Stimulated activated CD8-positive, alpha-beta memory T cell treated with anti-CD3 and anti-CD28 coated beads, Interleukin-12 subunit alpha, Interleukin-12 subunit beta, amount 100 ng/mL, for 24 hours (primary cell): ENCODE measurements around the gene B9D1.

Experiments
- DNase-seq: peaks from one replicate; pipeline ENCODE4 v3.0.0-alpha.2; 2020; ENCODE audit errors: extremely low read depth

The B9D1 gene

DNA sequence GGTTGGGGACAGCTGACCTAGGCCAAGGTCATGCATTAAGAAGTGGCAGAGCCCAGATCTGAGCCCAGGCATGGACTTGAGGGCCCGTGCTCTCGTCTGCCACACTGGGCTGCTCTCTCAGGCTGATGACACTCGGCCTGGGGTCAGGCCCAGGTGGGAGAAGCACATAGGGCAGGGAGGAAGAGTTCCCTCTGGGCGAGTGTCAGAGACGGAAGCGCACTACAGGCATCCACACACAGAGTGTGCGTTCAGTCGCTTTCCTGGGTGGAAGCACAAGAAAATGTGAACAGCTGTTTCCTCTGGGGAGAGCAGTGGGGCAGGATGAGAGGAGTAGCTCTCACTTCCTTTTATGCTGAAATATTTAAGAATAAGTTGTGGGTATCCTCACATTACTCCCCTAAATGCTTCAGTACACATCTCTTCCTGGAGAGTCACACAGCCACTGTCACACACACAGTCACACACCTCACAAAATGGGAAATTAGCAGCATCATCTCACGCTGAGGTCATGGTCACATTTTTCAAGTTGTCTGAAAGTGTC is 59.7 kb downstream of the B9D1 start:
- no peak for DNase-seq

DNA sequence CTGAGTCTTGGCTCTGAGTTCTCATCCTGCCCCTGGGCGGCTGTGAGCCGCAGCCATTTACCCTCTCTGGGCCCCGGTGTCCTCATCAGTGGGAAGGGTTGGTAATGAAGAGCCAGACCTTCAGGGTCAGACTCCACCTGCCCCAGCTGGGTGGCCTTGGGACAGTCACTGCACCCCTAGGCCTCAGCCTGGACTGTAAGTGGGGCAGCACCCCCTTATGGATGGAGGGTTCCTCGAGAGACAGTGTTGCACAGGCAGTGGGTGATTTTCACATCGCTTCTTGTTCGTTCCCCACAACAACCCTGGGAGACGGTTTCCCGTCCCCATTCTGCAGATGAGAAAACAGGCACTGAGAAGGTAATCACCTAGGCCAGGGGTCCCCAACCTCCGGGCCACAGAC is 60.5 kb downstream of the B9D1 start:
- DNase-seq: no peak

DNA sequence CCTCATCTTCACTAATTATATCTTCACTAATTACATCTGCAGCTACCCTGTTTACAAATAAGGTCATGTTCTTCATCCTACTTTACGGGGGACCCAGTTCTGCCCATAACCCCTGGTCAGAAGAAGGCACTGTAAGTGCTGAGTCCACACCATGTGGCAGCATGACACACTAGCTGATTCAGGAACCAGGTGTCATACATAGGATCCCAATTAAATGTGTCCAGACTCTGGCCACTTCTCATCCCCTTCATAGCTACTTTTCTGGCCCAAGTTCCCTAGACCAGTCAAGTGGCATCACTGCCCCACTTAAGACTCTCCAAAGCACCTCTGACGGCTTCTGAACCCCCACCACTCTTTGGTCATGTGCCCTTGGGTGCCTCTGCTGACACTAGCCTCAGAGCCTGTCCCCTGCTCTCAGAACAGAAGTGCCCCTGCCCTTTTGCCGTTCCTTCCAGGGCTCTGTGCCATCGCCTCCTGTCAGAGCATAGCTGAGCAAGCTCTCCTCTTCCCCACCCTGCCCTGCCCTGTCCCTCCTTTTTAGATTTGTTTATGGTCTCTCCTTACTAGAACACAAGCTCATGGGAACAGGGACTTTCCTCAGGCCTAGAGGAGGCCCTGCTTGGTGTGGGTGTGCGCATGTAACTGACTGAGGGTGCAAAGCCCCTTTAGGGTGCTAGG is 61.1 kb downstream of the B9D1 start:
- no peak for DNase-seq

GRCh38 chr17:19299866-19300265 is 62.7 kb downstream of the B9D1 start:
- no peak for DNase-seq

GRCh38 chr17:19299214-19299747 is 63.2 kb downstream of the B9D1 start:
- no peak for DNase-seq

DNA sequence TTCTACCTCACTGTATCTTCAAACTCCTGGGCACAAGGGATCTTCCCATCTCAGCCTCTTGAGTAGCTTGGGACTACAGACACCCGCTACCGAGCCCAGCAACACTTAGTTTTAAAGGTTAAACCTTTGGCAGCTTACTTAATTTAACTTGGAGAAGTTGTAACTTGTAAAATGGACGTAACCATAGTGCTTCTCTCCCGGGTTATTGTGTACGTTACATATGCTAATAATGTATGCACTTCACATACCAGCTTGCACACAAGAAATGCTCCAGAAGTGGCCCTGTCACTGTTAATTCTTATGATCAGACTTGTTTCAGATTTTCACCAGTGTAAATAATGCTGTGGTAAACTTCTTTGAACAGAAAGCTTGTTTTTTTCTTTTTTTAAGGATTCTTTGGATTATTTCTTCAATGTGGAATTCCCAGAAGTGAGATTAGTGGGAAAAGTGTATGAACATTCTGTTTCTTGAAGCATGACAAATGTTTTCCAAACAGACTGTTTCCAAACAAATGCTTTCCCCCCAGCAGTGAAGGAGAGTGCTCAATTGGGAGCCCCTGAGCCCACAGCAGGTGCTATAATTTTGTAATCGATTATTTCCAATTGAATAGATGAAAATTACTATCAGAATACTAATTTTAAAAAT is 63.8 kb downstream of the B9D1 start:
- no peak for DNase-seq

DNA sequence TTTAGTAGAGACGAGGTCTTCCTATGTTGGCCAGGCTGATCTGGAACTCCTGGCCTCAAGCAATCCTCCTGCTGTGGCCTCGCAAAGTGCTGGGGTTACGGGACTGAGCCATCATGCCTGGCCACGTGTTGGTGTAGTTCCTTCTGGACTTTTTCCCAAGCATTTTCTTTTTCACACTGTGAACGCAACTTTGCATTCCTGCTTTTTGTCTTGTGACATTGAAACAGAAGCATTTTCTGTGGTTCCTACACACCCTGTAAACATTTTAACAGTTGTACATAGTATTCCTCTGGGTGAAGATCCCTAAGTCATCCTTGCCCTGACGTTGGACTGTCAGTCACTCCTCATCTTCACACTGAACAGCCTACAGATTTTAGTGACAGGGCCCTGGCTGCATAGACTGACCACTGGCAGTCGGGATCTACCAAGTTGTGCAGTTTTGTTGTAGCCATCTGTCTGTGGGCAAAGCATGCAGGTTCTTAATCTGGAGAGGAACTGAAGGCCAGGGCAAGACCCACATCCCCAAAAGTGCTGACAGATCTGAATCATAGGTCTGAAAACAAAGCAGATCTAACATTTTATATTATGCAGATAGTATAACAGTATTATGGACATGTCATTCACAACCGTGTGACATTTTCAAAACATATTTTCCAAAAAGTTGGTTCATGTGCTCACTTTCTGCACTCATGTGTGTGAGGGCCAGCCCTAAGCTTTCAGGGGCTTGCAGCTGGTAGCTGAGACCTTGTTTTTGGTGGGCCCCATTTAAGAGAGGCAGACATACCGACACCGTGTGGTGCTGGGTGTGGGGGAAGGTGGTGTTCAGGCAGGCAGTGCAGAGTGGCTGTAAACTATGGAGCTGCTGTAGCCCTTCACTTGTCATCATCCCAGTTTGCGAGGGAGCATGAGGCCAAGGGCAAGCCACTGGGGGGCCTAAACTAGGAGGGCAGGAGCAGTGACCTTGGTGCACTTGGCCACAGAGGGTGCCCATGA is 65.4 kb downstream of the B9D1 start:
- DNase-seq: no peak

- no peak for DNase-seq
Observed at GRCh38 chr17:19295473-19296135, 66.9 kb downstream of the B9D1 start.

DNA sequence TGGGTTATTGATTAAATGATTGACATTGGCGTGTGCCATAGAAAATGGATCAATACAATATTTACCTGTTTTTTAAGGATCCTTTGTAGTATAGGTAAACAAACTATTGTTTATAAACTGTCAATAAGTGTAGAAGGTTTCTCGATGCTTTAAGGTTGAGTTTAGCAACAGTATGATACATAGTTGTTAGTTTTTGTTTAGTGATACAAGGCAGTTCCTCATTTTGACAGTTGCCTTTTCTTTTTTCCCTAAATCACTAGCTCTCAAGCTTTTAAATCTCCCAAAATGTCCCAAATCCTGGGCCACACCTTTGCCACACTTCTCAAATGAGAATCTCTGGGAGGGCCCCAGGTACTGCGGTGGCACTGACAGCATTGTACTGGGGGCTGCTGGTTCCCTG is 68.1 kb downstream of the B9D1 start:
- DNase-seq: no peak
